ENCODE results near the gene ITPR1.

Gene ITPR1

GRCh38 chr3:4716706-4717362 lies 223.7 kb downstream of the ITPR1 start:
- ChIA-PET POLR2A (interaction anchor here (1.4 kb wide), 1 partner anchor 262 kb away, joined by 4 read pairs; the partner anchor contains the start of gene BHLHE40), CTCF (interaction anchor here (1.3 to 1.8 kb wide), 5 partner anchors 259 to 341 kb away, joined by 3 to 7 read pairs (median 6); no protein-coding TSS in a partner anchor)
- no peak overlapping the region for H3K4me3 ChIP-seq (ENCODE audit: low read depth, low read length)

More at GRCh38 chr3:4716706-4717362, 223.7 kb downstream of the ITPR1 start:
- Histone ChIP-seq H3K36me3 (ENCODE audit: control insufficient read depth in 2 of 2, insufficient read depth in 1 of 2, low read length in 2 of 2) (no peaks in the 10 kb centered on the region), H3K9me3 (ENCODE audit: control insufficient read depth, insufficient read depth, low read depth, low read length) (no peaks in the 10 kb centered on the region), H3K4me1 (ENCODE audit: control insufficient read depth, insufficient read depth, low read length) (no peaks in the 10 kb centered on the region), H3K27ac (ENCODE audit: extremely low read depth, low read depth, low read length) (no peak overlapping the region)
- no peak for TF ChIP-seq ZNF274 (IDR thresholded peaks at IDR 0.05; ENCODE audit: low read length)
- no peak for TF ChIP-seq ZNF274 (tag by site-specific recombination; IDR thresholded peaks at IDR 0.05; ENCODE audit: borderline replicate concordance)
- no peak for TF ChIP-seq ZBTB44 (tag by site-specific recombination; IDR thresholded peaks at IDR 0.05)
- no peak for TF ChIP-seq ZSCAN16 (tag by site-specific recombination; IDR thresholded peaks at IDR 0.05)
- no peak for TF ChIP-seq ZNF558 (tag by site-specific recombination; IDR thresholded peaks at IDR 0.05)
- TF ChIP-seq BCL11A (tag by site-specific recombination; IDR thresholded peaks at IDR 0.05; ENCODE audit: low read depth), result no peak
- no peak for TF ChIP-seq PRDM4 (tag by site-specific recombination; IDR thresholded peaks at IDR 0.05)
- TF ChIP-seq ZNF530 (tag by site-specific recombination; IDR thresholded peaks at IDR 0.05; ENCODE audit: low read depth), result no peak
- no peak for TF ChIP-seq ZNF777 (tag by site-specific recombination; IDR thresholded peaks at IDR 0.05; ENCODE audit: borderline replicate concordance)
- no peak for TF ChIP-seq ZNF548 (tag by site-specific recombination; IDR thresholded peaks at IDR 0.05)
- no peak for TF ChIP-seq ZNF157 (tag by site-specific recombination; IDR thresholded peaks at IDR 0.05)
- TF ChIP-seq REST (tag by site-specific recombination; IDR thresholded peaks at IDR 0.05), result no peak
- TF ChIP-seq ZNF266 (tag by site-specific recombination; IDR thresholded peaks at IDR 0.05; ENCODE audit: low read depth), result no peak
- TF ChIP-seq KLF10 (tag by site-specific recombination; IDR thresholded peaks at IDR 0.05), result no peak
- TF ChIP-seq ZNF292 (tag by site-specific recombination; IDR thresholded peaks at IDR 0.05; ENCODE audit: borderline replicate concordance, low read depth), result no peak

All from HEK293 (cell line).